Measurements from ENCODE around the gene ASTN1.

GRCh38 chr1:177137814-177138213, 26.7 kb downstream of the ASTN1 start:
- TF ChIP-seq CTCF (conservative IDR thresholded peaks at IDR 0.05; ENCODE audit: low read length) (peak; percentile 32), EZH2phosphoT487 (IDR thresholded peaks at IDR 0.05; ENCODE audit: borderline replicate concordance, low read depth, low read length) (no peak)

All from OCI-LY7 (cell line).